MCF 10A (cell line): ENCODE measurements around the gene TRDN. TPM values are rescaled to one million over a fixed set of nuclear protein-coding genes. Genes with fewer than 3 reads are reported as not detected.

Source experiments
- BruUV-seq: library from RNA; stranded (reverse); fragments of 400-500 nt; replicated peaks from 2 replicates; lab custom pipeline; 2021; lab: Mats Ljungman, UMichigan
- CTCF ChIA-PET: fragments of 300-600 bp; sonication (Branson Sonifier 250); formaldehyde crosslinking; extraction: SDS; loops from one replicate; lab custom pipeline; 2021; ENCODE audit warnings: antibody characterized with exemption, inconsistent platforms; lab: Yijun Ruan, JAX
- POLR2A ChIA-PET: fragments of 300-600, 350-650 bp; sonication (Branson Sonifier 250); formaldehyde crosslinking; extraction: SDS; loops from one replicate; lab custom pipeline; 2020; ENCODE audit warnings: antibody characterized with exemption, inconsistent platforms; lab: Yijun Ruan, JAX
- DNase-seq: peaks from one replicate; pipeline ENCODE4 v3.0.0-alpha.2; 2018; ENCODE audit not compliant: unreplicated experiment
- H3K27ac Mint-ChIP-seq: one replicate; pipeline ENCODE4 v1.8.0; 2022; ENCODE audit warnings: mild to moderate bottlenecking, low read depth, mixed read lengths; ENCODE audit not compliant: unreplicated experiment
- H3K27me3 Mint-ChIP-seq: one replicate; pipeline ENCODE4 v1.8.0; 2022; ENCODE audit warnings: mixed read lengths; ENCODE audit not compliant: insufficient read depth, unreplicated experiment
- H3K36me3 Mint-ChIP-seq: one replicate; pipeline ENCODE4 v1.8.0; 2022; ENCODE audit warnings: mild to moderate bottlenecking, moderate library complexity, mixed read lengths; ENCODE audit not compliant: insufficient read depth, unreplicated experiment
- H3K4me1 Mint-ChIP-seq: one replicate; pipeline ENCODE4 v1.8.0; 2022; ENCODE audit warnings: mixed read lengths; ENCODE audit not compliant: insufficient read depth, unreplicated experiment
- H3K4me3 Mint-ChIP-seq: one replicate; pipeline ENCODE4 v1.8.0; 2022; ENCODE audit warnings: mild to moderate bottlenecking, moderate library complexity, mixed read lengths; ENCODE audit not compliant: unreplicated experiment
- H3K9me3 Mint-ChIP-seq: one replicate; pipeline ENCODE4 v1.8.0; 2022; ENCODE audit warnings: mixed read lengths; ENCODE audit not compliant: unreplicated experiment
- intact Hi-C: fragments of 100-400 bp; cut with micrococcal nuclease; formaldehyde crosslinking; loops from 2 replicates; pipeline ENCODE4 v1.14.1; 2022
- total RNA-seq: library from RNA; stranded (reverse); gene quantifications from 2 replicates; pipeline ENCODE4 v1.2.3, GENCODE V29; 2022
- TF ChIP-seq, protein P1 (sequence below): fragments of 200-600 bp; IDR thresholded peaks from one replicate; pipeline ENCODE4 v1.8.0; 2022; ENCODE audit warnings: antibody characterized with exemption, mild to moderate bottlenecking; ENCODE audit not compliant: unreplicated experiment

TRDN gene
- total RNA-seq, 1 experiment from 2014 or later, result not detected

DNA sequence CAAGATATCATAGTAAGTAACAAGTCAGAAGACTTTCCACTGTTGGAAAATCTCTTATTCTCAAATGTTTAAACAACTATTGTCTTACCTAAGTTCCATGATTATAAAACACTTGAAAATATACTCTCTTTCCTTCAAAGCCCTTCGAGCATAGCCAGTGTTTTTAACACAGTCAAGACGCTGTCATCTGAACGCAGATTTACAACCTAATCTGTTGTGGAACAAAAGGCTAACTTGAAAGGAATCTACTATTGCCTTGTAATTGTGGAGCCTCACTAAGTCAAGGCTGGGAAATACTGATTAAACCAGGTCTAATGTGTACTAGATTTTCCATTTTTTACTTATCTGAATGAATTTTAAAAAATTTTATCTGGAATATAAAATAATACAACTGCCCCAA lies 205.8 kb downstream of the TRDN start:
- Mint-ChIP-seq H3K9me3 (no peaks in the 10 kb centered on the region), H3K4me3 (no peak overlapping the region), H3K36me3 (no peaks in the 10 kb centered on the region), H3K4me1 (no peaks in the 10 kb centered on the region), H3K27ac (no peak overlapping the region), H3K27me3 (peaks cover 63% of the 10 kb centered on the region)
- TF ChIP-seq, protein P1, sequence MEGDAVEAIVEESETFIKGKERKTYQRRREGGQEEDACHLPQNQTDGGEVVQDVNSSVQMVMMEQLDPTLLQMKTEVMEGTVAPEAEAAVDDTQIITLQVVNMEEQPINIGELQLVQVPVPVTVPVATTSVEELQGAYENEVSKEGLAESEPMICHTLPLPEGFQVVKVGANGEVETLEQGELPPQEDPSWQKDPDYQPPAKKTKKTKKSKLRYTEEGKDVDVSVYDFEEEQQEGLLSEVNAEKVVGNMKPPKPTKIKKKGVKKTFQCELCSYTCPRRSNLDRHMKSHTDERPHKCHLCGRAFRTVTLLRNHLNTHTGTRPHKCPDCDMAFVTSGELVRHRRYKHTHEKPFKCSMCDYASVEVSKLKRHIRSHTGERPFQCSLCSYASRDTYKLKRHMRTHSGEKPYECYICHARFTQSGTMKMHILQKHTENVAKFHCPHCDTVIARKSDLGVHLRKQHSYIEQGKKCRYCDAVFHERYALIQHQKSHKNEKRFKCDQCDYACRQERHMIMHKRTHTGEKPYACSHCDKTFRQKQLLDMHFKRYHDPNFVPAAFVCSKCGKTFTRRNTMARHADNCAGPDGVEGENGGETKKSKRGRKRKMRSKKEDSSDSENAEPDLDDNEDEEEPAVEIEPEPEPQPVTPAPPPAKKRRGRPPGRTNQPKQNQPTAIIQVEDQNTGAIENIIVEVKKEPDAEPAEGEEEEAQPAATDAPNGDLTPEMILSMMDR, result no peak
- no TSS peak for BruUV-seq
- no peak for DNase-seq
- ChIA-PET CTCF (interaction anchor here (0.6 to 1.0 kb wide), 2 partner anchors 14 to 832 kb away, joined by 3 to 4 read pairs; no protein-coding TSS in a partner anchor), POLR2A (interaction anchor here (1.0 kb wide), 1 partner anchor 272 kb away, joined by 3 read pairs; no protein-coding TSS in a partner anchor)
- intact Hi-C loops, result no loop called here

GRCh38 chr6:123427008-123427407 lies 209.7 kb downstream of the TRDN start:
- DNase-seq, result no peak
- no TSS peak for BruUV-seq
- no peaks in the 10 kb centered on the region for H3K4me1 Mint-ChIP-seq
- TF ChIP-seq, protein P1, result no peak
- ChIA-PET CTCF (interaction anchor here (0.6 to 2.3 kb wide), 3 partner anchors 10 to 287 kb away, joined by 3 to 13 read pairs (median 5); no protein-coding TSS in a partner anchor), POLR2A (interaction anchor here (0.8 kb wide), 1 partner anchor 9 kb away, joined by 3 read pairs; no protein-coding TSS in a partner anchor)
- no peaks in the 10 kb centered on the region for H3K36me3 Mint-ChIP-seq
- H3K9me3 Mint-ChIP-seq, result no peaks in the 10 kb centered on the region
- intact Hi-C loops, result no loop called here
- H3K4me3 Mint-ChIP-seq, result no peak overlapping the region
- peaks cover 26% of the 10 kb centered on the region for H3K27me3 Mint-ChIP-seq
- H3K27ac Mint-ChIP-seq, result no peak overlapping the region

GRCh38 chr6:123423130-123423529 lies 213.6 kb downstream of the TRDN start:
- H3K27ac Mint-ChIP-seq, result no peak overlapping the region
- no TSS peak for BruUV-seq
- no peaks in the 10 kb centered on the region for H3K9me3 Mint-ChIP-seq
- H3K36me3 Mint-ChIP-seq, result no peaks in the 10 kb centered on the region
- intact Hi-C loops, result no loop called here
- H3K4me3 Mint-ChIP-seq, result no peak overlapping the region
- no peak for DNase-seq
- TF ChIP-seq, protein P1, result no peak
- no peaks in the 10 kb centered on the region for H3K4me1 Mint-ChIP-seq
- peaks cover 44% of the 10 kb centered on the region for H3K27me3 Mint-ChIP-seq
- ChIA-PET CTCF (interaction anchor here (0.6 to 1.3 kb wide), 3 partner anchors 11 to 292 kb away, joined by 3 read pairs; no protein-coding TSS in a partner anchor), POLR2A (no interaction called here)

DNA sequence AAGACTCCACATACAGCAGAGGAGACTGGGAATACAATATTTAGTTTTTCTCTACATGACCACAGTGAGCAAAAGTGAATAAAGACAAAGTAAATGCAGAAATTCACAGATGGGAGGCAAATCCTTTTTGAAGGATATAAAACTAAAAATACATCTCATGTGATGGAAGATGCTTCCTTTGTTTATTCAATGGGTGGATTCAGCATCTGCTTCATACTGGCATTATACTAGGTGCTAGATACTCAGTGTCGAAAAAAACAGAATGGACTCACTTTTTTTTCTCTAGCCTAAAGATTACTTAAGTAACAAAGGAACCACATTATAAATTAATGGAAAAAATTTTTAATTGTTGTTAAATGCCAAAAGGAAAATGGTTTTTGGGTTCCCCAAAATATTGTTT lies 216.2 kb downstream of the TRDN start:
- CTCF ChIA-PET, result interaction anchor here (0.7 kb wide), 1 partner anchor 45 kb away, joined by 3 read pairs; no protein-coding TSS in a partner anchor
- no peak for DNase-seq
- Mint-ChIP-seq H3K36me3 (no peaks in the 10 kb centered on the region), H3K9me3 (no peaks in the 10 kb centered on the region), H3K27ac (no peak overlapping the region), H3K4me3 (no peak overlapping the region), H3K4me1 (no peaks in the 10 kb centered on the region), H3K27me3 (peaks cover 65% of the 10 kb centered on the region)
- POLR2A ChIA-PET, result no interaction called here
- TF ChIP-seq, protein P1, result no peak
- intact Hi-C loops, result no loop called here
- BruUV-seq, result no TSS peak
